ENCODE measurements around the gene SHROOM4.
A peak's percentile ranks its signal among the peaks of the same experiment; 100 is the strongest.

SHROOM4 gene

GRCh38 chrX:50813843-50814661, at the start of gene SHROOM4:
Gene SHROOM4, minus strand, starts transcription at chrX:50814194. Its CDS starts 176 bp downstream, at chrX:50814018.
- no peak for DNase-seq (ENCODE audit: low spot score)

DNA sequence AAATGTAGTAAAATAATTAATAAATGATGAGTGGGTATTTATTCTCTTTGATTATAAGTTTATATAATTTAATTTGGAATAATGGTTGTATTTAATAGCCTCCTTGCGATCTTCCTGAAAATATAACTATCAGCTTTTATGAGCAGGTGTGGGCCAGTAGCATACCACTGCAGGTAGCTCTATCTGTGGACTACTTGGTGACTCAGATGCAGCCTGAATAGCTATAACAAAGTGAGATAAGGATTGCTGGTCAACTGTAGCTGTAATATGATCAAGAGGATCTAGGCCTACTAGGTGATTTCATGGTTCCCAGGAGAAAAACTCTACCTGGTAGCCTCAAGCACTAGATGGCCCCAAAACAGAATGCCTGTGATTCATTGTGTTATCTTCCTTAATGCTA, 49.5 kb upstream of the SHROOM4 start:
- DNase-seq (ENCODE audit: low spot score): no peak

GRCh38 chrX:50860518-50860917, 46.5 kb upstream of the SHROOM4 start:
- DNase-seq (ENCODE audit: low spot score): no peak

DNA sequence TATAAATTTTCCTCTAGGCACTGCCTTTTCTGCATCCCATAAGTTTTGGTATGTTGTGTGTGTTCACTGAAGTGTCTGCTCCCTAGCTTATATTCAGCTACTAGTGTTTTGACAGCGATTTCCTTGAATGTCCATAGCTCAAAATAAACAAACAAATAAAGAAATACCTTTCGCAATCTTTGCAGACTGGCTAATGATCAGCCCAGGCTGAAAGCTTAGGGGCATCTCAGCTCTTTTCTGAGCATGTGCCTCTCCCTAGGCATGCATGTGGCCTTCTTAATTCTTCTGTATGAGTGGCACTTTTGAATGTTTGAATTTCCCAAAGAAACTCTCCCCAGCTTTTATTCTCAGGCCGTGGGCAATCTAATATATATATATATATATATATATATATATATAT, 44.6 kb upstream of the SHROOM4 start:
- DNase-seq (ENCODE audit: low spot score): no peak

- DNase-seq (ENCODE audit: low spot score): no peak
Measured at GRCh38 chrX:50853399-50853798, 39.4 kb upstream of the SHROOM4 start.

- no peak for DNase-seq (ENCODE audit: low spot score)
Measured at GRCh38 chrX:50852524-50852923, 38.5 kb upstream of the SHROOM4 start.

GRCh38 chrX:50842221-50842620, 28.2 kb upstream of the SHROOM4 start:
- no peak for DNase-seq (ENCODE audit: low spot score)

GRCh38 chrX:50839730-50840129, 25.7 kb upstream of the SHROOM4 start:
- no peak for DNase-seq (ENCODE audit: low spot score)

DNA sequence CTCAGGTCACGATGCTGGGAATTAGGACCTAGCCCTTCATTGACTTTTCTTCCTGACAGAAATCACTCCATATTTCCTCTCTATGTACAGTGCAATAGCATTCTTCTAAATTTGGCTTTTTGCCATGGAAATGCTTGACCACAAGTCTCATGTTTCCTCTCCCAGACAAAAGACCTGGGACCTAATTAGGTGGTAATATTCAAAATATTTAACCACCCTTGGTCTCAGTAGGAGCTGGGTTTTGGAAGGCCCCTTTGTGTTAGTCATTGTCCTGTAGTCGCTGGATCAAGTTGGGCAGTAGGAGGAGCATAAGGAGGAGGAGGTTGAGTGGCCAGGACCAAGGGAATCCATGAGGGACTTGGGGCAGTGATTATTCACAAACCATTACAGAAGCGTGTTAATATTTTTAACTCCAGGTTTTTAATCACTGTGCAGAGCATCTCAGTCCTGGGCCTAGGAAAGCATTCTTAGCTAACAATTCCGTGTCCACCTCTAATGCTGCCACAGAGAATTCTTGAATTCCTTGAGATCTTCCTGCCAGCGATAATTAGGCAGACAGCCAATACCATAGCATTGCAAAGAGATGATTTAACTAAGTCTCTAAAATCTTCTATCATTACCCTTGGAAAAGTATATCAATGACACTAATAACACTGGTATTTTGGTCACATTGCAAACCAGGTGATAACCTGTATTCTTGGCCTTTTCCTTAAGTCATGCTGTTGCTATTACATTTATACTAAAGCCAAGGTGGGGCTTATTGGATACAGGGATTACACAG, 25.0 kb upstream of the SHROOM4 start:
- no peak for DNase-seq (ENCODE audit: low spot score)

- DNase-seq (ENCODE audit: low spot score): peak; percentile 81
Measured at GRCh38 chrX:50827996-50828395, 14.0 kb upstream of the SHROOM4 start.

GRCh38 chrX:50825825-50826224, 11.8 kb upstream of the SHROOM4 start:
- no peak for DNase-seq (ENCODE audit: low spot score)

DNA sequence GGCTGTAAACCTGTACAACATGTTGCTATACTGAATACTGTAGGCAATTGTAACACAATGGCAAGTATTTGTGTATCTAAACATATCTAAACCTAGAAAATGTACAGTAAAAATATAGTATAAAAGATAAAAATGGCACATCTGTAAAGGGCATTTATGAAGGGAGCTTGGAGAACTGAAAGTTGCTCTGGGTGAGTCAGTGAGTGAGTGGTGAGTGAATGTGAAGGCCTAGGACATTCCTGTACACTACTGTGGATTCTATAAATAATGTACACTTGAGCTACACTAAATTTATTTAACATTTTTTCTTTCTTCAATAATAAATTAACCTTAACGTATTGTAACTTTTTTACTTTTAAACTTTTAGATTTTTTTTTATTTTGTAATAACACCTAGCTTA, 5.0 kb upstream of the SHROOM4 start:
- no peak for DNase-seq (ENCODE audit: low spot score)

DNA sequence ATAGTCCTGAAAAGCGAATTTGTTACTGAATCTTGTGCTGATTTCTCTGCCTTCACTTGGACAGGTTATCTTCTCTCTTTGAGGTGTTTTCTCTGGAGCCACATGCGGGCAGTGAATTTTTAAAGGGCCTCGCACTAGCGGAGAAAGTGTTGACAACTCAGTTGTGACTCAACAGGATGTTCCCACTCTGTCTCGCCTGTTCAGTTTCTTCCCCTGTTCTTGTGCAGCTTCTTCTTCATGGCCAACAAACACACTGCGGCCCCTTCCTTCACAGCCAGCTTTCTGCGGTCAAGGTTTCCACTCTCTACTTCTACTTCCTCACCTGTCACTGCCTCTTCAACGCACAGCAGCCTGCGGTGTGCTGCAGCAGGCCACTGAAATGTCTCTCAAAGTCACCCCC, 1.1 kb upstream of the SHROOM4 start:
- no peak for DNase-seq (ENCODE audit: low spot score)

- no peak for DNase-seq (ENCODE audit: low spot score)
Measured at GRCh38 chrX:50814701-50815100, 707 bp upstream of the SHROOM4 start.

DNA sequence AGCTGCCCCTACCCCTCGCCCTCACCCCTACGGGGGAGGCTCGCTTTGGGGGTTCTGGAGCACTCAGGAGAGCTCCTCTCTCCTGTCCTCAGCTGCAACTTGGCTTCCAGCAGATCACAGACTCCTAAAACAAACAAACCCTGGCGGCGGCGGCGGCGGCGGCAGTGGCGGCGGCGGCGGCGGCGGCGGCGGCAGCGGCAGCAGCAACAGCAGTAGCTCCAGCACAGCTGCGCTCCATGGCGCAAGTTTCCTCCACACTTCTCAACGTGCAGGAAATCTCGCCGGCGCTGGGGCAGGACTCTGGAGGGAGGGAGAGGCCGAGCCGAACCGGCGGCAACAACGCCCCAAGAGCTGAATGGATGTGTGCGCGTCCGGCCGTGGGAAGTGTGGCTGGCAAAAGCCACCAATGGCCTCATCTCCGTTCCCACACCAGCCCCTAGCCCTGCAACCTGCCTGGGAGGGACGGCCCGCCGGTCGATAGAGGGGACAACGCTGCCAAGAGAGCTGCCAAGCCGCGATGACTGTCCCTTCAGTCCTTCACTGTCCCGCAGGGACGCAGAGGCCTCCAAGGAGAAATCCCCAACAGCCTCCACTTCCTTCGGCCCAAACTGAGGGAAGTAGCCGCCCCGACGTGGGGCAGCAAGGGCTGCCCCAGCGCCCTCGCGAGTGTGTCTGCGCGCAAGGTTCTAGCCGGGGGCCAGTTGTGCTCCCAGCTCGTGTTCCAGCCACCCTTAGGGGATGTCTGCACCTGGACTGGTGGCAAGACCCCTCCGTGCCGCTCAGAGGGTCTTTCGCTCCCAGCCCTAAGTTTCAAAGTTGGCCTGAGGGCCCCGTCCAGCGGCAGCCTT, 775 bp downstream of the SHROOM4 start:
- DNase-seq (ENCODE audit: low spot score): no peak

DNA sequence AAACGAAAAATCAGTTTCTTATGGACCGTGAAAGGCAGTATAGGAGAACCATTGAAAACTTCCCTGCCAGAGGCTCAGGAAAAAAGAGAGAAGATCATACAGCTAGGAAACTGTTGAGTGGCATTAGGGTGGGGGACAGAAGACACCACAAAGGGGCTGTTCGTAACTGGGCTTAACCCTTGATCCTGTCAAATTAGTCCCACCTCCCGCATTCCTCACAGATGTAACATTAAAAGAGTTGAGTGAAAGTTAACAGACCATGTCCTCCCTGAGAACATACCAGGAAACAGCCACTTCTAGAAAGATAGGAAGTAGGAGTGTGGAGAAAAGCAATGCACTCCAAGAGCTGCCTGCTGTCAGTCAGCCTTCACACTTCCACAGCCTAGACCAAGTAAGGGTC, 8.7 kb downstream of the SHROOM4 start:
- DNase-seq (ENCODE audit: low spot score): no peak

GRCh38 chrX:50801135-50801534, 12.9 kb downstream of the SHROOM4 start:
- no peak for DNase-seq (ENCODE audit: low spot score)

DNA sequence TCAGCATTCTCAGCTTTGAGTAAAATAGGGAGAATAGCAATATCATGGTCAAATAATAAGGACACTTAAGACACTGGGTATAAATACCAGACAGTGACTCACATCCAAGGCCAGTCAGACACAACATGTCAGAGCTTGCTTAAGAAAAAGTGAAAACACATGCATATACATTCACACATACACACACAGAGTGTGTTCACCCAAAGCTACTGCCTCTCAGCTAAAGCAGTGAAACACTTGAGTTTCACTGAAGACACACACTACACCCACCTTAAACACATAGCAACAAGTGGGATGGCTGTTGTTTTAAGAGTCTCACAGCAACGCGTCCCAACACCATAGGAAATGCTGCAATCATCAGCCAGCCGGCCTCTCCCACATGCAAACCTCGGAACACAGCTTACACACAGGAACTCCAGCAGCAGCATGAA, 14.4 kb downstream of the SHROOM4 start:
- no peak for DNase-seq (ENCODE audit: low spot score)

- DNase-seq (ENCODE audit: low spot score): no peak
Measured at GRCh38 chrX:50798783-50799182, 15.2 kb downstream of the SHROOM4 start.

GRCh38 chrX:50787099-50787498, 26.9 kb downstream of the SHROOM4 start:
- DNase-seq (ENCODE audit: low spot score): no peak

DNA sequence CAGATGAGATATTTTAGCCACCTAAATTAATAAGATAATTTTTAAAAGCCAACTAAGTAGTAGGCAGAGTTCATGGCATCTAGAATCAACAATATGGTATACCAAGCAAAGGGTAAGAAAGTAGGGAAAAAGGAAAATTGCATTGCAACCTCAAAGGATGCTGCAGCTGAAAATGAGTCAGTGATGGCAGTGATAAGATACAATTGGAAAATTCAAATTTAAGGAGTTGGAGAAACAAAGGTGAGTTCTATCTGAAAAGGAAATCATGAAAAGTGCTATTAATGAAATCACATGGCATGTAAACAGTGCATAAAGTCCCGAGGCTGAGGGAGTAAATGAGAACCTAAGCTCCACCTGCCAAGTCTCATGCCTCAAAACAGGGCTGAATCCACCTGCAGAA, 33.9 kb downstream of the SHROOM4 start:
- DNase-seq (ENCODE audit: low spot score): no peak

DNA sequence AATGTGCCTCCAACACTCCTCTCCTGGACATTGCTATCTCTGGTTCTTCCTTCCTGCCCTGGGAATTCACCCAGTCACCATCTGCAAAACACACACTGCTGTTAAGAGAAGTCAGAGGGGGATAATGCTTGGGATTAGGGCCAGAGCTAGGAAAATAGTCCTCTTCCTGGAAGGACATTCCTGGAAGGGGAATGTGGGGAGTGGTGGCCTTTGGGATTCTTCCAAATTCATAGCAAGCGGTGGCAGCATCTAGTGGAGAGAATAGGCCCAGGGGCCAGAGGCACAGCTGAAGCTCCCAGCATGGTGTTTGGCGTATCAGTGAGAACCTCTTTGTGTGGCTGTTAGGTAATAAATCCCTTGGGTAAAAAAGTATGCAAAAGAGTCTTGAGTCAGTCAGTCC, 34.3 kb downstream of the SHROOM4 start:
- DNase-seq (ENCODE audit: low spot score): no peak
